H1 (cell line): Measurements from ENCODE around the gene GBA2. TPM values are rescaled to one million over a fixed set of nuclear protein-coding genes. Genes with fewer than 3 reads are reported as not detected.

Source experiments
- CTCF ChIA-PET: fragments of 300-600 bp; sonication (Branson Sonifier 250); formaldehyde crosslinking; loops from one replicate; lab custom pipeline; 2021; ENCODE audit not compliant: partially characterized antibody; lab: Charles Lee
- POLR2A ChIA-PET: fragments of 300-600 bp; sonication (Branson Sonifier 250); formaldehyde crosslinking; loops from one replicate; lab custom pipeline; 2021; ENCODE audit warnings: inconsistent platforms; ENCODE audit not compliant: partially characterized antibody; lab: Charles Lee
- DNase-seq, 2 experiments: peaks; one replicate each; pipeline versions ENCODE4 v3.0.0 to v3.0.0-alpha.2; 2010 to 2022; ENCODE audit warnings: low spot score in 2 of 2, low read depth in 1 of 2, mixed read lengths in 1 of 2
- FAIRE-seq: peaks from 2 replicates; lab custom pipeline; 2011; peaks lifted over from hg19 to GRCh38; lab: Jason Lieb, UNC
- H2AFZ ChIP-seq: 2 replicates; pipeline ENCODE4 v1.8.1; 2012; ENCODE audit warnings: low read length, inconsistent platforms
- H2AK5ac ChIP-seq: 2 replicates; pipeline ENCODE4 v1.6.1; 2013; ENCODE audit warnings: low read depth, low read length
- H2BK120ac ChIP-seq: replicated peaks from 2 replicates; pipeline ENCODE3; 2013; ENCODE audit warnings: low read depth, low read length, inconsistent platforms
- H2BK12ac ChIP-seq: 2 replicates; pipeline ENCODE4 v1.6.1; 2013; ENCODE audit warnings: low read depth, low read length
- H2BK15ac ChIP-seq: 2 replicates; pipeline ENCODE4 v1.6.1; 2013; ENCODE audit warnings: low read length
- H2BK20ac ChIP-seq: 2 replicates; pipeline ENCODE4 v1.6.1; 2013; ENCODE audit warnings: low read length
- H2BK5ac ChIP-seq: 2 replicates; pipeline ENCODE4 v1.6.1; 2013; ENCODE audit warnings: low read depth, low read length
- H3K14ac ChIP-seq: 2 replicates; pipeline ENCODE4 v1.6.1; 2013; ENCODE audit warnings: inconsistent platforms; ENCODE audit not compliant: insufficient read length
- H3K18ac ChIP-seq: 2 replicates; pipeline ENCODE4 v1.6.1; 2013; ENCODE audit warnings: low read length; ENCODE audit errors: extremely low read depth
- H3K23ac ChIP-seq: 2 replicates; pipeline ENCODE4 v1.6.1; 2013; ENCODE audit warnings: inconsistent platforms; ENCODE audit not compliant: insufficient read length
- H3K23me2 ChIP-seq: 2 replicates; pipeline ENCODE4 v1.6.1; 2013; ENCODE audit warnings: low read depth, low read length
- H3K27ac ChIP-seq: 2 replicates; pipeline ENCODE4 v1.6.1; 2011; ENCODE audit warnings: low read depth, low read length, inconsistent platforms
- H3K27me3 ChIP-seq, 4 experiments: replicated peaks in 1 of 4; 1 replicate in 1 of 4; 2 replicates in 3 of 4; pipeline versions ENCODE4 v1.6.1 to v1.8.1; 2011 to 2013; ENCODE audit warnings: low read length in 3 of 4, mild to moderate bottlenecking in 3 of 4, inconsistent platforms in 2 of 4, mixed read lengths in 2 of 4, moderate library complexity in 1 of 4; ENCODE audit not compliant: control insufficient read depth in 3 of 4, insufficient read depth in 3 of 4; ENCODE audit errors: extremely low read depth in 1 of 4
- H3K36me3 ChIP-seq, 4 experiments: 2 replicates each; pipeline versions ENCODE4 v1.6.1 to v1.8.1; 2011 to 2013; ENCODE audit warnings: mild to moderate bottlenecking in 4 of 4, low read length in 3 of 4, moderate library complexity in 2 of 4, control low read depth in 1 of 4, inconsistent platforms in 1 of 4; ENCODE audit not compliant: insufficient read depth in 4 of 4, control insufficient read depth in 2 of 4
- H3K4ac ChIP-seq: replicated peaks from 2 replicates; pipeline ENCODE3; 2013; ENCODE audit warnings: low read length, low read depth, mixed read lengths, inconsistent platforms; ENCODE audit not compliant: insufficient read length
- H3K4me1 ChIP-seq, 4 experiments: replicated peaks in 1 of 4; 1 replicate in 1 of 4; 2 replicates in 3 of 4; pipeline versions ENCODE4 v1.6.1 to v1.8.1; 2011 to 2013; ENCODE audit warnings: low read length in 3 of 4, inconsistent platforms in 2 of 4, mixed read lengths in 1 of 4; ENCODE audit not compliant: insufficient read depth in 4 of 4, control insufficient read depth in 3 of 4
- H3K4me2 ChIP-seq, 2 experiments: 2 replicates each; pipeline versions ENCODE4 v1.6.1 to v1.8.1; 2011 to 2013; ENCODE audit warnings: low read depth in 2 of 2, low read length in 2 of 2, control low read depth in 1 of 2, inconsistent platforms in 1 of 2, mild to moderate bottlenecking in 1 of 2; ENCODE audit not compliant: insufficient read depth in 1 of 2
- H3K4me3 ChIP-seq, 4 experiments: fragments of 200-600, 300-600 bp in 1 of 4; sonication (generic), shearing (Covaris generic), sonication (Bioruptor Twin) in 1 of 4; 2 replicates each; pipeline versions ENCODE4 v1.5.1 to v1.8.1; 2011 to 2016; ENCODE audit warnings: low read length in 4 of 4, low read depth in 3 of 4, control low read depth in 2 of 4, inconsistent platforms in 2 of 4, mild to moderate bottlenecking in 2 of 4, mixed read lengths in 1 of 4, moderate library complexity in 1 of 4; ENCODE audit not compliant: insufficient read depth in 2 of 4; ENCODE audit errors: extremely low read depth in 1 of 4
- H3K56ac ChIP-seq: replicated peaks from 2 replicates; pipeline ENCODE3; 2013; ENCODE audit warnings: low read depth, mild to moderate bottlenecking, mixed read lengths, low read length, inconsistent platforms; ENCODE audit not compliant: insufficient read length
- H3K79me1 ChIP-seq: 2 replicates; pipeline ENCODE4 v1.6.1; 2013; ENCODE audit warnings: low read depth, low read length, control low read depth
- H3K79me2 ChIP-seq, 2 experiments: 2 replicates each; pipeline versions ENCODE4 v1.6.1 to v1.8.1; 2012 to 2013; ENCODE audit warnings: low read length in 2 of 2, mild to moderate bottlenecking in 2 of 2, inconsistent platforms in 1 of 2; ENCODE audit not compliant: insufficient read depth in 2 of 2, control insufficient read depth in 1 of 2
- H3K9ac ChIP-seq, 4 experiments: replicated peaks in 1 of 4; 1 replicate in 1 of 4; 2 replicates in 3 of 4; pipeline versions ENCODE4 v1.6.1 to v1.8.1; 2011 to 2013; ENCODE audit warnings: low read depth in 3 of 4, low read length in 3 of 4, control low read depth in 2 of 4, mild to moderate bottlenecking in 2 of 4, moderate library complexity in 2 of 4, inconsistent platforms in 1 of 4; ENCODE audit errors: extremely low read depth in 1 of 4
- H3K9me3 ChIP-seq, 2 experiments: 2 replicates each; pipeline versions ENCODE4 v1.6.1 to v1.8.1; 2012 to 2013; ENCODE audit warnings: mild to moderate bottlenecking in 2 of 2, moderate library complexity in 2 of 2, control low read depth in 1 of 2, inconsistent platforms in 1 of 2, low read depth in 1 of 2, low read length in 1 of 2, mixed read lengths in 1 of 2; ENCODE audit not compliant: insufficient read depth in 2 of 2
- H4K20me1 ChIP-seq, 2 experiments: replicated peaks in 1 of 2; 2 replicates each; pipeline versions ENCODE3 to v1.8.1; 2011 to 2013; ENCODE audit warnings: inconsistent platforms in 2 of 2, low read length in 2 of 2, mild to moderate bottlenecking in 1 of 2; ENCODE audit not compliant: insufficient read depth in 2 of 2, control insufficient read depth in 1 of 2
- H4K5ac ChIP-seq: 2 replicates; pipeline ENCODE4 v1.6.1; 2013; ENCODE audit warnings: low read length, low read depth, mixed read lengths, inconsistent platforms; ENCODE audit not compliant: insufficient read length
- H4K8ac ChIP-seq: 2 replicates; pipeline ENCODE4 v1.8.0; 2013; ENCODE audit warnings: mild to moderate bottlenecking, moderate library complexity, low read length, inconsistent platforms; ENCODE audit not compliant: insufficient read depth; ENCODE audit errors: extremely low read depth
- H4K91ac ChIP-seq: replicated peaks from 2 replicates; pipeline ENCODE3; 2013; ENCODE audit warnings: low read length, mixed read lengths, inconsistent platforms; ENCODE audit not compliant: insufficient read length
- CBX5 ChIP-seq: fragments of 300-800, 300-1000 bp; sonication (generic); IDR thresholded peaks from 2 replicates; pipeline ENCODE4 v1.7.1; 2016; ENCODE audit warnings: antibody characterized with exemption, low read length, low read depth
- CTCF ChIP-seq, 3 experiments: IDR thresholded peaks; 1 replicate in 2 of 3; 2 replicates in 1 of 3; pipeline versions ENCODE4 v1.5.1 to v1.6.1; 2011; ENCODE audit warnings: low read length in 3 of 3, mild to moderate bottlenecking in 3 of 3, inconsistent platforms in 2 of 3, low read depth in 1 of 3, moderate library complexity in 1 of 3; ENCODE audit not compliant: insufficient read depth in 1 of 3; ENCODE audit errors: control extremely low read depth in 1 of 3
- JUN ChIP-seq: IDR thresholded peaks from 2 replicates; pipeline ENCODE4 v1.6.1; 2011; ENCODE audit warnings: low read depth, mild to moderate bottlenecking, improper control_type of control experiment, low read length
- POLR2A ChIP-seq, 2 experiments: IDR thresholded peaks; 1 replicate in 1 of 2; 2 replicates in 1 of 2; pipeline ENCODE4 v1.6.1; 2011; ENCODE audit warnings: low read depth in 2 of 2, low read length in 2 of 2, mild to moderate bottlenecking in 2 of 2; ENCODE audit errors: control extremely low read depth in 1 of 2
- RAD21 ChIP-seq, 2 experiments: IDR thresholded peaks in 1 of 2; conservative IDR thresholded peaks in 1 of 2; 2 replicates each; pipeline ENCODE4 v1.6.1; 2011; ENCODE audit warnings: low read depth in 2 of 2, low read length in 2 of 2, improper control_type of control experiment in 1 of 2, inconsistent platforms in 1 of 2, mild to moderate bottlenecking in 1 of 2, moderate library complexity in 1 of 2
- RXRA ChIP-seq: IDR thresholded peaks from 2 replicates; pipeline ENCODE4 v1.6.1; 2011; ENCODE audit warnings: low read depth, mild to moderate bottlenecking, low read length, moderate library complexity; ENCODE audit not compliant: insufficient read depth
- TAF1 ChIP-seq: IDR thresholded peaks from 2 replicates; pipeline ENCODE4 v1.6.1; 2011; ENCODE audit warnings: mild to moderate bottlenecking, low read depth, low read length
- TBP ChIP-seq: IDR thresholded peaks from 2 replicates; pipeline ENCODE4 v1.6.1; 2011; ENCODE audit warnings: low read depth, low read length, improper control_type of control experiment
- YY1 ChIP-seq: IDR thresholded peaks from 2 replicates; pipeline ENCODE4 v1.6.1; 2011; ENCODE audit warnings: low read depth, mild to moderate bottlenecking, low read length
- ZNF274 ChIP-seq: IDR thresholded peaks from 2 replicates; pipeline ENCODE4 v1.7.0; 2012; ENCODE audit warnings: low read length, borderline replicate concordance; ENCODE audit errors: extremely low read depth
- WGBS, 2 experiments: shearing (Covaris generic) in 1 of 2; methylation state at CpG; one replicate each; pipeline versions ENCODE4 v1.1.6 to v1.1.7; 2013 to 2015; ENCODE audit warnings: low lambda C conversion rate in 2 of 2, mixed read lengths in 2 of 2, inconsistent platforms in 1 of 2, low coverage in 1 of 2, missing lambda C conversion rate in 1 of 2; ENCODE audit not compliant: insufficient replicate concordance in 2 of 2, insufficient coverage in 1 of 2, insufficient read length in 1 of 2; ENCODE audit errors: extremely low coverage in 1 of 2, missing lambda C conversion rate in 1 of 2; 5-methylcytosine and 5-hydroxymethylcytosine counted together
- polyA plus RNA-seq, 7 experiments: library from polyadenylated mRNA; depleted of rRNA in 3 of 7; stranded (reverse) in 5 of 7; unstranded in 2 of 7; fragments of >200 nt in 5 of 7; fragments of 200-250 nt in 2 of 7; gene quantifications; 1 replicate in 5 of 7; 2 replicates in 1 of 7; 4 replicates in 1 of 7; pipeline versions ENCODE4 v1.2.1 to v1.2.3, GENCODE V29; 2011 to 2013; ENCODE audit warnings: missing spikeins in 2 of 7, mixed read lengths in 2 of 7
- total RNA-seq: library from RNA; stranded (reverse); fragmentation: NEBNext Ultra II Directional; extraction: Animal tissue kit (Norgen Biotek cat#: 25700); gene quantifications from 2 replicates; pipeline ENCODE4 v1.2.1, GENCODE V29; 2021

The GBA2 gene
- total and polyA plus RNA-seq, 2 of the 8 experiments (the other 6 are each of a cell fraction or from before 2014, with no cell fraction given): 64.2 to 71.9 TPM

- Histone ChIP-seq H3K14ac (no peak overlapping the region), H3K79me2 (no peaks in the 10 kb centered on the region), H3K9ac (no peak overlapping the region), H3K9me3 (no peaks in the 10 kb centered on the region), H2AK5ac (no peak overlapping the region), H4K20me1 (peaks cover 3 to 7% of the 10 kb centered on the region in 2 experiments), H3K18ac (no peak overlapping the region), H3K4ac (no peak overlapping the region), H3K27me3 (no peaks in the 10 kb centered on the region), H4K5ac (no peak overlapping the region), H3K23ac (no peak overlapping the region), H2BK5ac (no peak overlapping the region), H4K91ac (no peak overlapping the region), H4K8ac (no peak overlapping the region), H3K27ac (no peak overlapping the region), H3K23me2 (no peaks in the 10 kb centered on the region), H2BK15ac (no peak overlapping the region), H3K36me3 (peaks cover 23 to 38% (median 36%) of the 10 kb centered on the region in 4 experiments), H3K79me1 (no peaks in the 10 kb centered on the region), H3K4me1 (no peaks in the 10 kb centered on the region), H3K4me2 (no peak overlapping the region), H2BK20ac (no peak overlapping the region; the same call in 1 of the 2 replicates), H2BK12ac (no peak overlapping the region), H3K56ac (no peak overlapping the region), H2BK120ac (no peak overlapping the region), H3K4me3 (no peak overlapping the region), H2AFZ (no peak overlapping the region)
- ChIA-PET CTCF (interaction anchor here (0.5 to 14.1 kb wide), 38 partner anchors 9 to 827 kb away, joined by 3 to 347 read pairs (median 7); partner anchors contain the start of genes ARHGEF39, CA9, CCDC107 and CREB3), POLR2A (interaction anchor here (0.5 to 14.9 kb wide), 15 partner anchors 8 to 94 kb away, joined by 3 to 158 read pairs (median 5); partner anchors contain the start of genes CA9, CCDC107, CREB3 and RMRP)
- FAIRE-seq (peak; percentile 76), DNase-seq (peak in 1 of 2 experiments; percentile 84)
- TF ChIP-seq JUN: no peak
- no peak for TF ChIP-seq RXRA
- TF ChIP-seq RAD21 (IDR thresholded peaks at IDR 0.05 in 1 of 2, conservative IDR thresholded peaks at IDR 0.05 in 1 of 2; ENCODE audit: low read depth in 2 of 2, low read length in 2 of 2): peak; percentile 65 to 70
- peak; percentile 85 to 97 (median 95) for TF ChIP-seq CTCF (IDR thresholded peaks at IDR 0.05; ENCODE audit: control extremely low read depth in 1 of 3, insufficient read depth in 1 of 3, low read depth in 1 of 3, low read length in 3 of 3)
- TF ChIP-seq TBP: peak; percentile 47; the same call in 1 of the 2 replicates
- TF ChIP-seq CBX5: no peak
- no peak for TF ChIP-seq YY1
- 0 out of 2 replicates have a peak, but pooled peaks have one; percentile 29 for TF ChIP-seq TAF1
- TF ChIP-seq ZNF274: no peak
- TF ChIP-seq POLR2A (IDR thresholded peaks at IDR 0.05; ENCODE audit: control extremely low read depth in 1 of 2, low read depth in 2 of 2, low read length in 2 of 2): no peak
- WGBS, 2 experiments: 52% methylated on average over 9 of the region's 9 CpGs; no CpG with 5 or more reads in 1 of the 2 experiments
Measured at GRCh38 chr9:35696520-35697215, 52.4 kb downstream of the GBA2 start.
